Measurements from ENCODE around the gene ENTPD7. TPM values are rescaled to one million over a fixed set of nuclear protein-coding genes. Genes with fewer than 3 reads are reported as not detected.

The ENTPD7 gene
- total and polyA plus RNA-seq, 9 of the 15 experiments (the other 6 are each of a cell fraction or from before 2014, with no cell fraction given): 1.4 to 13.9 (median 8.5) TPM

GRCh38 chr10:99698504-99699080, 39.3 kb downstream of the ENTPD7 start:
- no peaks in the 10 kb centered on the region for H3K9me3 ChIP-seq (replicated peaks; ENCODE audit: control insufficient read depth, insufficient read depth, low read depth, low read length)
- no peak overlapping the region for H3K9ac ChIP-seq (ENCODE audit: insufficient read depth in 1 of 2, low read depth in 2 of 2, low read length in 2 of 2)
- H3K9me1 ChIP-seq (ENCODE audit: control insufficient read depth, insufficient read depth, low read length): no peaks in the 10 kb centered on the region
- in situ Hi-C loops (cut with MboI): no loop called here
- no peak overlapping the region for H3K4me3 ChIP-seq
- 92% methylated on average over 8 of the region's 8 CpGs for WGBS (ENCODE audit: insufficient coverage, low coverage, missing lambda C conversion rate)
- no peak for DNase-seq (ENCODE audit: extremely low read depth in 1 of 4, low spot score in 3 of 4)
- no peak overlapping the region for H3K4me2 ChIP-seq (ENCODE audit: insufficient read depth, low read length)
- H3K27me3 ChIP-seq (ENCODE audit: control insufficient read depth in 2 of 2, insufficient read depth in 2 of 2, low read length in 2 of 2): no peaks in the 10 kb centered on the region
- ChIA-PET POLR2A (no interaction called here), CTCF (ENCODE audit: low intra/inter-chr PET ratio) (no interaction called here)
- peaks cover 43% of the 10 kb centered on the region; the same call in 2 of the 3 replicates for H3K36me3 ChIP-seq (ENCODE audit: control insufficient read depth, insufficient read depth, low read length)
- no peak for ATAC-seq
- H4K20me1 ChIP-seq (replicated peaks; ENCODE audit: control insufficient read depth, insufficient read depth, low read length): no peaks in the 10 kb centered on the region
- H3K79me2 ChIP-seq (ENCODE audit: control insufficient read depth, insufficient read depth, low read length): no peaks in the 10 kb centered on the region
- intact Hi-C loops (cut with micrococcal nuclease): no loop called here
- TF ChIP-seq HEY1 (CRISPR knock-in tag; IDR thresholded peaks at IDR 0.05; ENCODE audit: borderline replicate concordance): no peak
- no peak for TF ChIP-seq ZNF316 (IDR thresholded peaks at IDR 0.05)
- TF ChIP-seq TAF15 (IDR thresholded peaks at IDR 0.05; ENCODE audit: low read depth, low read length): no peak
- no peak for TF ChIP-seq UBTF (IDR thresholded peaks at IDR 0.05; ENCODE audit: borderline replicate concordance in 1 of 2, low read depth in 2 of 2, low read length in 2 of 2)
- TF ChIP-seq GABPB1 (CRISPR knock-in tag; IDR thresholded peaks at IDR 0.05): no peak
- TF ChIP-seq ZNF197 (CRISPR knock-in tag; IDR thresholded peaks at IDR 0.05; ENCODE audit: low read depth): no peak
- TF ChIP-seq ZNF668 (CRISPR knock-in tag; IDR thresholded peaks at IDR 0.05): no peak
- TF ChIP-seq ZC3H11A (IDR thresholded peaks at IDR 0.05; ENCODE audit: low read depth, low read length): no peak
- no peak for TF ChIP-seq SMARCA4 (IDR thresholded peaks at IDR 0.05)
- TF ChIP-seq RBM34 (IDR thresholded peaks at IDR 0.05; ENCODE audit: borderline replicate concordance, insufficient read depth, low read length): no peak
- TF ChIP-seq NFATC3 (IDR thresholded peaks at IDR 0.05): no peak
- TF ChIP-seq ZFX (CRISPR knock-in tag; IDR thresholded peaks at IDR 0.05): no peak
- FAIRE-seq: no peak
- no peak overlapping the region for H3K27ac ChIP-seq (ENCODE audit: extremely low read depth, low read depth, low read length)
- no peak overlapping the region for H2AFZ ChIP-seq (ENCODE audit: low read depth, low read length)
- BruUV-seq (replicated peaks): no TSS peak
- H3K4me1 ChIP-seq (replicated peaks in 1 of 2; ENCODE audit: control insufficient read depth in 2 of 2, insufficient read depth in 2 of 2, low read length in 2 of 2): no peaks in the 10 kb centered on the region
